GM04503 (cell line): ENCODE results near the gene DLEC1.

Experiments used
- DNase-seq: peaks from one replicate; pipeline ENCODE4 v3.0.0-alpha.2; 2012; ENCODE audit warnings: low read depth

DLEC1 gene

DNA sequence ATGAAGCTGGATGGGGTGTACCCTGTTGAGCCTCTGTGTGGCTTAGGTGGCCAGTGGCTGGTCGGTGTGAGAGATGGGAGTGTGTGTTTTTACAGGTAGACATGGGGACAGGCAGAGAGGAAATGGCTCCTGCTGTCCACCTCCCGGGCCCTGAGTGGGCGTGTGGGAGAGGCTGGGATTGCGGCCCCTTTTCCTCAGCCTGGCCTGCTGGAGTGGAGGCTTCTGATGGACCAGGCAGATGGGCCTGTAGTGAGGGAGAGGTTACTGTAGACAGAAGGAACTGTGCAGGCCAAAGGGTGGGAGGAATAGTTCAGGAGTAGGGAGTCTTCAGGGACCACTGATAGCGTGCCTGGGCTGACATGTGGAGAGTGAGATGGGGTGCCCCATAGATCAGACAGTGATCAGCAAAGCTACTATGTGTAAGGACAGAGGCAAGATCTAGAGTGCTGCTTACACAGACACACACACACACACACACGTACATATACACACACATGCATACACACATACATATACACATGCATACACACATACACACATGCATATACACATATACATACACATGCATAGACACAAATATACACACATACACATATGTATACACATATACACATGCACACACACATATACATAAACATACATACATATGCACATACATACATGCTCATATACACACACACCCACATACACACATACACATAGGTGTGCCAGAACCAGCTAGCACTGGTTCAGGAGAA lies 71.5 kb downstream of the DLEC1 start:
- DNase-seq = no peak

DNA sequence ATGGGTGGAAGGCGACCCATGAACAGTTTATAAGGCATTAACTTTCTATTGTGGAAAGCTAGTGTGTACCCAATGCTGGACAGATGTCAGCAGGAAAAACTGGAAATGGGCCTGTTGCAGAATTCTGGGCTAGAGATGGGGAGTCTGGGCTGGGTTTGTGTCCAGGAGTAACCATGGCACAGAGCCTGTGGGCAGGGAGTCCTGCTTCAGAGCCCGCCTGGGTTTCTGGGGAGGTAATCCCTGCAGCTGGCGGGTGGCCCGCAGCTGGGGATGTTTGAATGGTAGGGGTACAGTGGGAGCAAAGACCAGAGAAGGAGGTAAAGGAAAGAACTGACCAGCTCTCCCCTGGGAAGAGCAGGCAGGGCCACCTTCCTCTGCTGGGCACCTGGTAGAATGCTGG lies 72.2 kb downstream of the DLEC1 start:
- DNase-seq = no peak

DNA sequence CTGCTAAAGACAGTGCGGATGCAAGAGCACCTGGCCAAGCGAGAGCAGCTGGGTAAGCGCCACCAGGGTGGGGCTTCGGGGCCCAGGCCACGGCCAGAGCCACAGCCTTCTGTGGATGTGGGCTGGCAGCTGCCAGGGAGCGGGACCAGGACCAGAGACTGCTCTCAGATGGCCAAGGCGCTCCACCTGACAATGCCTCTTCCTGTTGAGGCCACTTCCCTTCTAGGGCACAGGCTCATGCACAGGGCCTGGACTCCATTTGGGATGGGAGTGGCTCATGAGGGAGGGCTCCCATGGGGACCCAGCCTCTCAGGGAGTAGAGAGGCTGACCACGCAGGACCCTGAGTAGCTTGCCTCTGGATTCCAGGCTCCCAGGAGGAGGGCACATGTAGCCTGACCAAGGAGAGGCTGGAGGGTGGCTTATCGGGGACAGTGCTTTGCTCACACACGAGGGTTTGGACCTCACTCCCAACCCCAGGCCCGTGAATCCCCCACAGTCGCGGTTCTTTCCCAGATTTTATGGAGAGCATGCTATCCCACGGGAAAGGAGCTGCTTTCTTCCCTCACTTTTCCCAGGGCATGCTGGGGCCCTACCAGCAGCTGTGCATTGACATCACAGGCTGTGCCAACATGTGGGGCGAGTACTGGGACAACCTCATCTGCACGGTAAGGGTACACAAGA lies 72.8 kb downstream of the DLEC1 start:
- no peak for DNase-seq

DNA sequence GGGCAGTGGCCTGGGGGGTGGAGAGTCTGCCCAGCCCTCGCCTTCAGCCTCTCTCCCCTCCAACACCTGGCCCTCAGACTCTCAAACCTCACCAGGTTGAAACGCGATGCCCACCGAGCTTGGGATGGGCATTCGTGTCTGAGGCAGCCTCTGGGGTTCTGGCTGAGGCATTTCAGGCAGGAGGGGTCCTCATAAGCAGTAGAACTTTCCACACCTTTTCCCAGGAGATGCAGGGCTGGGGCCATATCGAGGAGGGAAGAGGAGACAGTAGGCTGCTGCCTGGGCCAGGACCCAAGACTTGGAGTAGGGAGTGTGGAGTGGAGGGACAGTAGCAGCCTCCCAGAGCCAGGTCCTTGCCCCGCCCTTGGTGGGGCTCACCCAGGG lies 73.4 kb downstream of the DLEC1 start:
- DNase-seq = no peak

DNA sequence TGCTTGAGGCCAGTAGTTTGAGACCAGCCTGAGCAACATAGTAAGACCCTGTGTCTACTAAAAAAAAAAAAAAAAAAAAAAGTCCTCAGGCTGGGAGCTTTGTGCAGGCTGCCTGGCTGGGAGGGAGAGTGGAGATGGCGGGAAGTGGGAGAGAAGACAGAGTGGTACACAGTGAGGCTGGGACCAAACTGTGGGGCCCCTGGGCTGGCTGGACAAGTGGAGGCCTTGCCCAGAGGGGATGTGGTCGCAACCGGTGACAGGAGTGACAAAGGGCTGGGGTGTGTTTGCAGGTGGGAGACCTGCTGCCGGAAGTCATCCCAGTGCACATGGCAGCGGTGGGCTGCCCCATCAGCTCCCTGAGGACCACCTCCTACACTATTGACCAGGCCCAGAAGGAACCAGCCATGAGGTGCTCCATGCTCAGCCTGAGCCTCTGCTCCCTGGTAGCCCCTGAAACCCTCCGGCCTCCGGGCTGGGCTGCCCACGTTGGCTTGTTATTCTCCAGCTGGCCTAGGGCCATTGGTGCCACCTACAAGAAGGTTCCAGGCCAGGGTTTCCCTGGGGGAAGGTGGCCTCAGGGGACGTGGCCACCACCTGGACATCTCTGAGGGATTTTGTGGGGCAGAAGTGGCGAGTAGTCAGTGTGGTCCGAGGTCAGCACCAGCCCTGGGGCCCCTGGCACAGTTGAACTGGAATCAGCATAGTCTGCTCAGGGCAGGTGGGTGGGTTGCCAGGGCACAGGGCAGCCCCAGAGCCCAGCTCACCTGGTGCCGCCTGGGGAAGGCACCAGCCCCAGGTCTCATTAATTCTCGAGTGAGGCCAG lies 75.3 kb downstream of the DLEC1 start:
- no peak for DNase-seq

DNA sequence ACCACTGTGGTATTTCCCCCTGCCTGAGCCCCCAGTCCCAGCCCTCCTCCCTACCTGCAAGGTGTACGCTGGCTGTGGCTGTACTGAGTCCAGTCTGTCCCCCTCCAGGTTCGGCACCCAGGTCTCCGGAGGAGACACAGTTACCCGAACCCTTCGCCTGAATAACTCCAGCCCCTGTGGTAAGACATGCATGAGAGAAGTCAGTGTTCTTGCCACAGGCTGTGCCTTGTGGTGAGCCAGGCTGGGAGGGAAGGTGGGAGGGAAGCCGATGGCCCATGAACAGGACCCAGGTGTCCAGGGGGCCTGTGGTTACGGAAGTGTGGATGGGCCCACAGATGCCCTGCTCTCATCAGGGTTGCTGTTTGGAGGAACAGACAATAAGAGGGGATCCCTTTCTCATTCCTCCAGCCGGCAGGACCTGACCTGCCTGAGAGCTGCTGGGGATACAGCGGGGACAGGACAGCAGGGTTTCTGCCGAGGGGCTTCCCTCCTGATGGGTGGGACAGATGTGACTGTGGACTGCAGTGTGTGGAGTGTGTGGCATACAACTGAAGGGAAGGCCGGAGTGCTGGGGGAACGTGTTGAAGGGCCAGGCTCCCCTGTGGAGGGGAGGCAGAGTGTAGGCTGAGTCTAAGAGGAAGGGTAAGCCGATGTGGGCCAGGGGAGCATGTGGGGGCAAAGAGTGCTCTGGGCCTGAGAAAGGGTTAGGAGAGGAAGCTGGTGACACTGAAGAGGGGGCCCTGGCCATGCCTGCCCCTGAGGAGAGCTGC lies 76.1 kb downstream of the DLEC1 start:
- DNase-seq = no peak

DNA sequence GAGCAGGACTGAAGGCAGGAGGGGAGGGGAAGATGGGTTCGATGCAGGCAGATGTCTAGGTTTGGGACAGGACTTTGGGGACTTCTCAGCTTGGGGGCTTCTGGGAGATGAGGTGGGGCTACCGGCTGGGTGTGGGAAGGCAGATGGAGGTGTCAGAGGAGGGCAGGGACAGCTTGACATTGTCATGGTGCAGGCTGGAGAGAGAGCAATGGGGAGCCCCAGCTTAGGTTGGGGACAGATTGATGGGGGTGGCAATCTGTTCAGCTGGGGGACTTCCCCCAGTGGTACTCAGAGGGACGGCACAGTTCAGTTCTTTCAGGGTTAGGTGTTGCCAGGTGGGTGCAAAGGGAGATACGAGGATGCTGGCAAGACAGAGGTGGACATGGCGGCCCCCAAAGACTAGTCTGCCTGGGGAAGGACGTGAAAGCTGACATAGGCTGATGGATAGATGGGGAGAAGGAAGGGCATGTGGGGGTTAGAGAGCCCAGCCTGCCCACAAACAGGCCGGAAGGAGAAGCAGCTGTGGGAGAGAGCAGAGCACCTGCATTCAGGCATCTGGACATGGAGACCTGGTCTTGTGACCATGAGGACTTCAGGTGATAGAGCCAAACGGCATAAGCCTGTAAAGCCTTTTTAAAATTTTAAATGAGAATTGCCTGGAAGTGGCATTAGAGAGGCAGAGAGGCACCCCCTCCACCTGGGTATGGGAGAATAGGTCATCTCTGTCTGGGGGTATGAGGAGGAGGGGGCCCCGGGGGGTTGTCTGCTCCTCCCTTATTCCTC lies 76.8 kb downstream of the DLEC1 start:
- no peak for DNase-seq

DNA sequence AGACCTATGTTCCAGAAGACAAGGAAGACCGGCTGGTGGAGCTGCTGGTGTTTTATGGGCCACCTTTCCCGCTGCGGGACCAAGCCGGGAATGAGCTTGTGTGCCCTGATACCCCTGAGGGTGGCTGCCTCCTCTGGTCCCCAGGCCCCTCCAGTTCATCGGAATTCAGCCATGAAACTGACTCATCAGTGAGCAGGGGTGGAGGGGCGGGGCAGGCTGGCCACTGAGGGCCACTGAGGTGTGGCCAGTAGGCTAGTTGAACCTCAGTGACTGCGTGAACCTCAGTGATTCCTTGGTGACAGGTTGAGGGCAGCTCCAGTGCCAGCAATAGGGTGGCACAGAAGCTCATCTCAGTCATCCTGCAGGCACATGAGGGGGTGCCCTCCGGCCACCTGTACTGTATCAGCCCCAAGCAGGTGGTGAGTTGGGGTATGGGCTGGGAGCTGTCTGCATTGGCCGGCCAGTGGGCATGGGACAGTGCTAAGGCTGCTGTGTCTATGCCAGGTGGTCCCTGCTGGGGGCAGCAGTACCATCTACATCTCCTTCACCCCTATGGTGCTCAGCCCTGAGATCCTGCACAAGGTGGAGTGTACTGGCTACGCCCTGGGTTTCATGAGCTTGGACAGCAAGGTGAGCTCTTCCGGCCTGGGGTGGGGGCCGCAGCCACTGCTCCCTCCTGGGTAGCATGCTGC lies 77.6 kb downstream of the DLEC1 start:
- no peak for DNase-seq

DNA sequence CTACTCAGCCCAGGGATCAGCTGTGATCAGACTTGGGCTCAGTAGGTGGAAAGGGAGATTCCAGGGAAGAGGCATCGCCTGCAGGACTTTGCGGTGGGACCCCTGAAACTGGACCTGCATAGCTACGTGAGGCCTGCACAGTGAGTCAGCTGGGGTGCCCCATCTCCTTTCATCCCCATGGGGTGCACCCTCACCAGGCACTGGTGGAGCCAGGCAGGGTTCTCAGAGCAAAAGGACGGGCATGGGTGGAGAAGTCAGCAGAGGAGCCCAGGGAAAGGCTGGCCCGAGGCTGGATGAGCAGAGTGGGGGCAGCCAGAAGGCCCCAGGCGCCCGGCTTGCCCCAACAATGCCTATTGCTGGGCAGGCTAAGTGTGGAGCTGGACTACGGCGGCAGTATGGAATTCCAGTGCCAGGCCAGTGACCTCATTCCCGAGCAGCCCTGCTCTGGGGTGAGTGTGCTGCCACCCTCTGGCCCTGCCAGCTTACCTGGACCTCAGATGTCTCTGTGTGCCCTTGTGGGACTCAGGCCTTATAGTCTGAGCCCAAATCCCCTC lies 78.2 kb downstream of the DLEC1 start:
- no peak for DNase-seq

DNA sequence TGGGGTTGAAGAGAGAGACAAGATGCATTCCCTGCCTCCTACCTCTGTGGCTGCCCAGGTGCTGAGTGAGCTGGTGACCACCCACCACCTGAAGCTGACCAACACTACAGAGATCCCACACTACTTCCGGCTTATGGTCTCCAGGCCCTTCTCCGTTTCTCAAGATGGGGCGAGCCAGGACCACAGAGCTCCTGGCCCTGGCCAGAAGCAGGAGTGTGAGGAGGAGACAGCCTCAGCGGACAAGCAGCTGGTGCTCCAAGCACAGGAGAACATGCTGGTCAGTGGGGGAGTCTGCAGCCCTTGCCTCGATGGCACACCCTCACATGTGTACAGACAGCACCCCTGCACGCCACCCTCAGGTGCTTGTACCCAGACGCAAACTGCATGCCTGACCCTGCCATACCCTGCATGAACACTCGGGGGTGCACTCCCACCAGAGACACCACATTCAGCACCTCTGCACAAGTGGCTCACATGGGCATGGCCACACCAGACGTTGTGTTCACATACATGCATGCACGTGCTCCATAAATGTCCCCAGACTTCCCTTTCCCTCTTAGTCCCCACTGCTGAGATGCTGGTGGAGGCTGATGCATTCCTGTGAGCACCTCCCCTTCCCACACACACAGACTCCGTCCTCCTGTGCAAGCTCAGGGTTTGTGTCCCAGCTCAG lies 78.9 kb downstream of the DLEC1 start:
- no peak for DNase-seq

DNA sequence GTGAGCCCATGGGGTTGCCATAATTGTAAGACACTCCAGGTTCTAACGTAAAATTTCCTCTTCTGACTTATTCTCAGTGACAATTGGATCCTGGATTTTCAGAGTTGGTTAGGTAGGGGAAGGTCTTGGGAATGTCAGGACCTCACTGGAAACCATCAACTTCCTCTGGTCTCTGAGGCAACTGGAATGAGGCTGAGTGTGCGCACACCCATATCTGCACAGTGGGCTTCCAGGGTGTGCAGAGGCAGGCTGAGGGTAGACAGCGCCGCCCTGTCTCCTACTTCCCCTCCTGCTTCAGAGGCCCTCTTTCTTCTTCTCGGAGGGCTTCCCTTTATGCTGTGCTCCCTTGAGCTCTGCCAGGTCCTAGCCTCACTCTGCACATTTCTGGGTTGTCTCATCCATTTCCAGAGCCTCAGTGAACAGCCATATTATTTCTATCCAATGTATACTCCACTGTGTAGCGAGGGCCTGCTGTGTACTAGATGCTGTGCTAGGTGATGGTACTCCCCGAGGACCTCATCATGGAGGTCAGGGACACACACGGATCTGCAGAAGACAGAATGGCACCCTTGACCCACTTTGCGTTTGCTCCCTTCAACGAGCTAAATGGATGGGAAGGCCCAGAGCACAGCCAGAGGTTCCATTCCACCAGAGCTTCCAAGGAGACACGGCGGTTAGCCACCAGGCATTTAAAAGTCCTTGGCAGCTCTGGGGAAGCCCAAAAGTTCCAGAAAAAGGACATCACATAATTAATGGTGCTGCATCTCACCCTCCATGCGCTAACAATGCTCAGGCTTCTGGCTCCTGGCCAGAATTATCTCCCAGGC lies 79.6 kb downstream of the DLEC1 start:
- DNase-seq = no peak

DNA sequence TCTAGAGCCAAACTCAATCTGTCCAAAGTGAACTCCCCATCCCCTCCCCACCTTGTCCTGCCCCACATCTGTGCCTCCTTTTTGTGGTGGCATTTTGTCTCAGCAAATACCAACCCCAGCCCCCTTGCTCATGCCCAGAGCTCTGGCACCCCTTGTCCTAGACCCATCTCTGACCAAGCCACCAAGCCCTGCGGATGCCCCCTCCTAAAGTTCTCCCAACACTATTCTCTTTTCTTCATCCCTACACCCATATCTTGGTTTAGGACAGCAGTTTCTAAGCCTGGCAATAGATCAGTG lies 80.2 kb downstream of the DLEC1 start:
- DNase-seq = no peak

DNA sequence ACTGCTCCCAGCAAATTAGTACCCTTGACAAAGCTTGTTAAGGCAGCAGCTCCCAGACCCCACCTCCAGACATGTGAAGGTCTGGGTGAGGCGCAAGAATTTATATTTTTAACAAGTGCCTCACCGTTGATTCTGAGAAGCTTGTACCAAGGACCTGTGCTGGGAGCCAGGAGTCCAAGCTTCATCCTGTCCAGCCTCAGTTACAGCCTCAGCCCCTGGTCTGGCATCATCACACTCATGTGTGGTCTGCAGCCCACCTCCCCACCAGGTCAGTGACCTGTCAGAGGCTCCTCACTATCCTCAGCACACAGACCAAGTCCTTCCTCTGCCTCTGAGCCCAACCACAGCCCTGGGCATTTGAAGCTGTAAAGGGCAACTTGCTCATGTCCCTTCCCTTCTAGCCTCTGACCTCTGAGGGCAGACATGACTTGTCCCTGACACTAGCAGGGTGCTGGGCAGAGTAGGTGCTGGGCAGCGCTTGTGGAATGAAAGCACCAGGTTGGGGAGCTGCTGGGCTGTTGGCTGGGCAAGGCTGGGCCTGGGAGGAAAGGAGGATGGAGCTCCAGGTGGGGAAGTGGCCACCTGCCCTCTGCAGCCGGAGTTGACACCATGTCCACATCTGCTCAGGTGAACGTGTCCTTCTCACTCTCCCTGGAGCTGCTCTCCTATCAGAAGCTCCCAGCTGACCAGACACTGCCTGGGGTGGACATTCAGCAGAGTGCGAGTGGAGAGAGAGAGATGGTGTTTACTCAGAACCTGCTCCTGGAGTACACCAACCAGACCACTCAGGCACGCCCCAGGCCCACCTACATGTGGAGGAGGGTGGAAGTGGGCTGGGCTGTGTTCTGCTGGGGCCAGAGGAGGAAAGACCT lies 81.0 kb downstream of the DLEC1 start:
- DNase-seq = no peak

DNA sequence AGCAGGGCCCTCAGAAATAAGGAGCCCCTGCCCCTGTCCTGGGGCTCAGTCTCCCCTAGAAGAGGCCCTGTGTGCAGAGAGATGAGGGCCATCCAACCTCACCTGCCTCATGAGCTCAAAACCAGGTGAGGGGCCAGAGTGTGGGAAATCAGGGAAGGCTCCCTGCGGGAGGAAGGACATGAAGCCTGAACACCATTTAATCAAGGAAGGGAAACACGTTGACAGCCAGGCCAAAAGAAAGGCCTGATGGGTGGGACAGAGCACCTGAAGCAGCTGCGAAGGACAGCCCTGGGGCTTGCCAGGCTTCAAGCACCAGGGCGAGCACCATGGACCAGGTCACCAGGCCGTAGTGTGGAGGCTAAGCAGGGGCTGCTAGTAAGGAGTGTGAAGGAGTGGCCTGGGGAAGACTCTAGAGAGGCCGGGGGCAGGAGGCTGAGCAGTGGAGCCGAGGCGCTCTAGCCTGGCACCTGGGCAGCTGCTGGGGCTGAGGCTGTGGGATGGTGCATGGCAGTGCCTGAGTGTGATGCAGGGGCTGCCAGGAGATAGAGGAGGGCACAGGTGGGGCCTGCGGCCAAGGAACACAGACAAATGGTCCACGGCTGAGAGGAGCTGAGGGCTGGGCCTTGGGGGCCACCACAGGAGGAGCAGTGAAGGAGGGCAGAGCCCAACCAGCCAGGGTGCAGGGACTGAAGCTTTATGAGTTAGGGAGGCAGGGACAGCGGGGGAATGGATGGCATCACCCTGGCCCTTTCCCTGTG lies 81.9 kb downstream of the DLEC1 start:
- no peak for DNase-seq

DNA sequence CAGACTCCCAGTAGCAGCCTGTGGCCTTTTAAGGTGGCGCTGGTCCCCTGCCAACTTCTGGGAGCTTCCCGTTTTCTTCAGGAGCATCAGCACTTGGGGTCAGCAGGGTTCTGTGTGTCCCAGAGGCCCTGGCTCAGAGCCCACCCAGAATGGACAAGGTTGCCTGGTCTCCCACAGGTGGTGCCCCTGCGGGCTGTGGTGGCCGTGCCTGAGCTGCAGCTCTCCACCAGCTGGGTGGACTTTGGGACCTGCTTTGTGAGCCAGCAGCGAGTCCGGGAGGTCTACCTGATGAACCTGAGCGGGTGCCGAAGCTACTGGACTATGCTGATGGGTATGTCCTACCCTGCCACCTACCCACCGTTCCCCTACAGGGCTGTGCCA lies 82.4 kb downstream of the DLEC1 start:
- no peak for DNase-seq

DNA sequence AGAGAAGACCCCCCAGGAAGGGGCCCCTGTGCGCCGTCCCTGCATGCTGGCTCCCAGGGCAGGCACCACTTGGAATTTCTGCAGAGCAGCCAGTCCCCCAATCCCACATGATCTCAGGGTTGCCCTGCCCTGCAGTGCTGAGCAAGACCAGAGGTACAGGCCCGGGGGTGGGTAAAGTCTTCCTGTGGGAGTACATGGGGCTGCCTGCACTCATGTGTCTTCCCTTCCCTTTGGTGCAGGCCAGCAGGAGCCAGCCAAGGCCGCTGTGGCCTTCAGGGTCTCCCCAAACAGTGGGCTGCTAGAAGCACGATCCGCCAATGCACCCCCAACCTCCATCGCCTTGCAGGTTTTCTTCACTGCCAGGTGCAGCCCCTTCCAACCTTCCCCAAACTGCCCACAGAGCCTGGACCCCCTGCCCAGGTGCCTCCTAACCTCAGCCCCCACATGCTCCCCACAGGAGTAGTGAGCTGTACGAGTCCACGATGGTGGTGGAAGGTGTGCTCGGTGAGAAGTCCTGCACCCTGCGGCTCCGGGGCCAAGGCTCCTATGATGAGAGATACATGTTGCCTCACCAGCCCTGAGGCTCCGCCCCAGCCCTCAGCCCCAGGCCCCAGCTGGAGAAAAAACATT lies 82.9 kb downstream of the DLEC1 start:
- no peak for DNase-seq

DNA sequence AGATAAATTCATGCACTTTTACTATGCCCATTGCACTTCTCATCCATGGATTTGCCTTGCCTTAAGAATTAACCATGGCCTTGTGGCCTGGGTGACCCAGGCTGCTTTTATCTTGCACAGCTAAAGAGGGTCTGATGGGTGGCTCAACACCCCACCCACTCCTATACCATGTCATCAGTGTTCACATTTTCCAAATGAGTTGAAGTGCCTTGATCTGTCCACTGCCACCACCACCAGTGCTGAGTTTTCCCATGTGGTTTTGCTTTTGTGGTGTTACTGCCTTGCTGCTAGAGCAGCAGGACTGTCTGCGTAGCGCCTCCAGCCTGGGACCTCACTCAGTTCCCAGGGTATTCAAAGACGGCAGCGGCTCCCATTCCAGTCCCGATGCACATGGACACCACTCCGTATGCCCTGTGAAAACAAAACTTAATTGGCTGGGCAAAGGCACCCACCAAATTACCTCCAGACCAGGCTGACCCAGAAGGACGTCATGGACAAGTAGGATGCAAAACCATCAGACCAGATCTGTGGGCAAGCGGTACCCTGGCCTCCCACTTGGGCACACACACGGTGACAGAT lies 83.8 kb downstream of the DLEC1 start:
- DNase-seq = no peak
